GM18498 (cell line): ENCODE measurements around the gene APOB.

ENCODE experiments used
- ATAC-seq: cut with Tn5 transposase; IDR thresholded peaks from one replicate; pipeline ENCODE4 v1.9.1; 2021; ENCODE audit warnings: mild to moderate bottlenecking, moderate library complexity; ENCODE audit not compliant: unreplicated experiment

Gene APOB

DNA sequence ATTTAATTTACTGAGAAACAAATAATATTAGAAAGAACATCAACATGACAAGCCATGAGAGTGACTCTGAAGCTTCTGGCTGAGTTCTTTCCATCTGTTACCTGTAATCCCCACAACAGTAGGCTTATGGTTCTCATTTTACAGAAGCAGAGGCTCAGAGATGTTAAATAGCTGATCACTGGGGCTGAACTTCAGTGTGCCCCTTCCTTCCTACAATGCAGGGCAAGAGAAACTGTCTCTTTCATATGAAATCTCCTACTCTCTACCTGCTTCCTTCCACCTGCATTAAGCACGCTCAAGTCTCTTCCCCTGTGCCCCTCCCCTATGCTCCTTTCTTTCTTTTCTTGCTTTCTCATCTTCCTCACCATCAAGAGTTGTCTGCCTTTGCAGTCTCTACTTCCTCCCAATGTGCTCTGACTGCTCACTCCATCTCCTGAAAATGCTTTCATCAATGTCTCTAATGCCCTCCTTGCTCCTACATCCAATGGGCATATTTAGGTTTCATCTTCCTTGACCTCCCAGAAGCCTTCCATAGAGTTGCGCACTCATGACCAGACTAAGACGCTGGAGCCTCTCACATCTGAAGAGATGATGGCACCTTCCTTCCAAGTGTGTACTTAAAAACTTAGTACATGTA is 23.7 kb downstream of the APOB start:
- no peak for ATAC-seq

DNA sequence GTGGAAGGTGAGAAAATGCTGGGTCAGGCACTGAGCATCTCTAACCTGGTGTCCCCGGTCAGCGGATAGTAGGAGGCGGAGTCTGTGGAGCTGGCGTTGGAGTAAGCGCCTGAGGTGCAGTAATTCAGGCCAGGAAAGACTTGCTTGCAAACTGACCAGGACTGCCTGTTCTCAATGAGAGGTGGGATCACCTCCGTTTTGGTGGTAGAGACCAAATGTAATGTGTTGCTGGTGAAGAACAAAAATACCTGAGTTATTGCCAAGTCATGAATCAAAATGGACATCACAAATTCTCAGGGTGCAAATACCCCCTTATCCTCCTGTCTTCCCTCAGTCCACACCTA is 24.2 kb downstream of the APOB start:
- ATAC-seq = no peak

DNA sequence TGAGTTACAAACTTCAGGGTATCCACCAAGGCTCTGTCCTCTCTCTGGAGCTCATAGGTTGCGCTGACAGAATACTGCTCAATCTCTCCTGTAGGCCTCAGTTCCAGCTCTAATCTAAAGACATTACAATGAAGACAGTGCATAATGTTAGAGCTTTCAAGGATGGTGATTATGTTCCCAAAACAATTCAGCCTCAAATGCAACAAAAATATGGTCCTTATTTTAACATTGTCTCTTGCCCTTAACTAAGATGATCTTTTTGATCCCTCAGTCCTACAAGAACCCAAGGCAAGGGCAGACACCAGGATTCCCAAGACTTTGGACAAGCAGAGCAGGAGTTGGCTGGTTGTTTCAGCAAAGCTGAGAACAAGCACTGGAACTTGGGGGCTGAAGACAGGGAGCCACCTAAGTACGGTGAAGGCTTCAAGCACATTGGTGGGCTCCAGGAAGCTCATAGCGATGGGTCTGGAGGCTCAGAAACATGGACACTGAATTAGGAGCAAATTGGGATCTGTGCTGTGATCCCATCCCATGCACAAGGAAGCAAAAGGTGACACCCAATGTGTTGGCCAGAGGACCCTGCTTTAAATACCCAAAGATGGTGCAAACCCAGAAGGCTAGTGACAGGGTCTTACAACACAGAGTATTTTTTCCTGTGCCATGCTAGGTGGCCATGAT is 24.7 kb downstream of the APOB start:
- no peak for ATAC-seq

DNA sequence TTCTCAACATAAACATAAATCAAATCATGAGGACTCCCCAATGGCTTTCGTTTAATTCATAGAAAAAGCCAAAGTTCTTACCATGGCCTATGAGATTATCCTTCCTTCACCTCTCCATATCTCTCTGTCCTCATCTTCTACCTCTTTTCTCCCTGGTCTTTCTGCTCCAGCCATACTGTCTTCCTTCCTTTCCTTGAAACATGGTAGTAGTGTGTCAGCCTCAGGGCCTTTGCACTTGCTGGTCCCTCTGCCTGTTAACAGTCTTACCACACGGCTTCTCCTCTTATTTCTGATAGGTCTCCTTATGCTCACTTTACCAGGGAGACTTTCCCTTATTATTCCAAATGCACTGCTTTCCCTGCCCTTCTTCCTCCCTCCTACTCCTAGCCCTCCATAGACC is 25.6 kb downstream of the APOB start:
- no peak for ATAC-seq

DNA sequence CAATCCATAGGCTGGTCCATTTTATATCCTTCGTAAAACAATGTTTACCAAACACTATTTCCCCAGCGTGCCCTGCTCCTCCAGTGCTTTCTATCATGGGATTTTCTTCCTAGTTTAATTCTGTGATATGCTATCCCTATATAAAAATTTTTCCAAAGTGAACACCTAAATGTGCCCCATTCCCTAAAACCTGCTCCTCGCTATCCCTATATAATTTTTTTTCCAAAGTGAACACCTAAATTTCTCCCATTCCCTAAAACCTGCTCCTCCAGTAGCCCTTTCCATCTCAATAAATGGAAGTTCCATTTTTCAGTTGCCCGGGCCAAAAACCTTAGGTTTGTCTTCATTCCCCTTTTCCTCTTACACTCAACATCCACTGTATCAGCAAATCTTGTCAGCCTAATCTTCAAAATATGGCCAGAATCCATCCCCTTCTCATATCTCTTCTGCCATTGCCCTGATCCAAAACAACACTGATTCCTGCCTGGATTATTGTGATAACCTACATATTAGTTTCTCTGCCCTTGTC is 26.1 kb downstream of the APOB start:
- ATAC-seq = no peak

DNA sequence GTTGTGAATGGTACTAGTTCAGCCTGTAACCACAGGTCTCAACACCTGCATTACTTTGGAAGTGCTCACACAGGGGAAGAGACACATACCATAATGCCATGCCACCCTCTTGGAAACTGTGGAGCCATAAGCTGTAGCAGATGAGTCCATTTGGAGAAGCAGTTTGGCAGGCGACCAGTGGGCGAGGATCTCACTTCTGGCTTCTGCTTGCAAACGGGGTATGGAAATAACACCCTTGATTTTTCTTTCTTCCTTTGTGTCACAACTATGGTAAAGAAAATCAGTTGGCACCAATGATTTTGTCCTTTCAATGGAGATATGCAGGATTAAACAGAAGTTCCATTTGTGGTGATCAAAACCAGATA is 28.6 kb downstream of the APOB start:
- ATAC-seq = no peak

DNA sequence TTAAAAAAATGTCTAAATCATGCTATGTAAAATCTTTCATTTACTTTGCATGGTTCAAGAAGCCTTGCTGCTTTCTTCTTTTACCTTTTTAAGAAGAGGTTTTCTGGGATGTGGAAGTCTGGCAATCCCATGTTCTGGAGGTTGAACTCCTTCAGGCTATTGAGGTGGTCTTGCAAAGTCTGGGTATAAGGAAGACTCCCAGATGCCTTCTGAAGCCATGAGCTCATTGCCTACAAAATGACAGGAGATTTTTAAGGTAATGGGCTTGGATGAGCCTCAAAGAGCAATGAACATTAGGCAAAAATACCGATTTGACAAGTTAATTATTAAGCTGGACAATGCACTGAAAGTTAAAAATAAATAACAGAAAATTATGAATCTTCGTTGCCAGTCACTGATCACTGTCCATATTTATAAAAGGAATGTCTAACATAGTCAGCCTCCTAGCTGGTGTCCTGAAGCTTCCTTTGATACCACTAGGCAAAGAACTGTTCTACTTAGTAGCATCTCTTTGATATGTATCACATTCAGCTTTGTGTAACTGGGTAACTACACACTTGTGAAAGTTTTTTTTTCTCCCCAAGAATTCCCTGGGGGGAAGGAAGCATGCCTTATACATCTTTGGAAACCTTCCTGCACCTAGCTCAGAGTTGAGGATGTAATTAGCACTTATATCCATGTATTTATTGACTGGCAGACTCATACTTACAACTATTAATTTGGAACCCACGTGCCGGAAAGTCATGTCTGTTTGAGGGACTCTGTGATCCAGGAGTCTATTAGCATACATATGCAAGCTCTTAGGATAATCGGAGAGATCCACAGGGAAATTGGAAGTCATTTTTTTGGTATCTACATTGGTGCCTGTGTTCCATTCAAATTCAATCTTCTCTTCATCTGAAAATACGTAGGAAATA is 29.3 kb downstream of the APOB start:
- no peak for ATAC-seq

DNA sequence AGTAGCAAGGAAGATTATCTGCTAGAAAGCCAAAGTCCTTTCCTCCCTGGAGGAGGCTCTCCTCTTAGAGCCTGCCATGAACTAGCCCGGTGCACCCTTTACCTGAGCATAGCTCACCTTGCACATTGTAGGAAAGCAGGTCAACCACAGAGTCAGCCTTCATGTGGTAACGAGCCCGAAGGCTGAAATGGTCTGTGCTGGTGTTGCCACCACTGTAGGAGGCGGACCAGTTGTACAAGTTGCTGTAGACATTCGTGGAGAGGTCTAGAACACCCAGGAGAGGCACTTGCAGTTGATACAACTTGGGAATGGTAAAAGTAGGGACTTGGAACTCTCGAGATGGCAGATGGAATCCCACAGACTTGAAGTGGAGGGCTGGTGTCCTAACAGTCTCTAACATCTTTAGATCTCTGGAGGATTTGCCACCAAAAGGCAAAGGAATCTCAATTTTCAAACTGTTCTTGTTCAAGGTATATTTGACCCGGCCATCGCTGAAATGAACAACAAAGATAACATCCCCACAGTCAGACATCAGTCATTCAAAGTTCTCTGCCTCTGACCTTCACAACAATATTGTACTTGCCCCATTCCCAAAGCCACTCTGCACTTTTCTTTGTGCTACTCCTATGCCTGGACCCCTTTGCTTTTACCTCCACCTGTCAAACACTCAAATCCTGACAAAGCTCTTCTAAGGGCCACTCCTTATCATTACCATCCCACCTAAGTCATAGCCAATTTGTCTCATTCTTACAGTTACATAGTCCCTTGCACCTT is 30.6 kb downstream of the APOB start:
- ATAC-seq = no peak

DNA sequence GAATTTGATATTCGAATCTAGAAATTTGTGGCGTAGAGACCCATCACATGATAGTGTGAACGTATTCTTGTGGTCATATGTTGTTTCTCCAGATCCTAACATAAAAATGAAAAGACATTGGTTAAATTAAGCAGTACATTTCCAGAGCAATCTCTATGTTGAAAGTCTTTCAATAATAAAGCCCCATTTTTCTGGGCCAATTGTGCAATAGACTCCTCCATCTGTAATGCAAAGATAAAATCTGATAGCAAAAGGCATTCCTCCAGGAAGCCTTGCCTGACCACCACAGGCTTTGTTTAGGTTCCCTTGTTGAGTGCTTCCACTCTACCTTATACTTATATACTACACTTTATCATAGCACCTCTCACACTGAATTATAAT is 31.3 kb downstream of the APOB start:
- ATAC-seq = no peak

DNA sequence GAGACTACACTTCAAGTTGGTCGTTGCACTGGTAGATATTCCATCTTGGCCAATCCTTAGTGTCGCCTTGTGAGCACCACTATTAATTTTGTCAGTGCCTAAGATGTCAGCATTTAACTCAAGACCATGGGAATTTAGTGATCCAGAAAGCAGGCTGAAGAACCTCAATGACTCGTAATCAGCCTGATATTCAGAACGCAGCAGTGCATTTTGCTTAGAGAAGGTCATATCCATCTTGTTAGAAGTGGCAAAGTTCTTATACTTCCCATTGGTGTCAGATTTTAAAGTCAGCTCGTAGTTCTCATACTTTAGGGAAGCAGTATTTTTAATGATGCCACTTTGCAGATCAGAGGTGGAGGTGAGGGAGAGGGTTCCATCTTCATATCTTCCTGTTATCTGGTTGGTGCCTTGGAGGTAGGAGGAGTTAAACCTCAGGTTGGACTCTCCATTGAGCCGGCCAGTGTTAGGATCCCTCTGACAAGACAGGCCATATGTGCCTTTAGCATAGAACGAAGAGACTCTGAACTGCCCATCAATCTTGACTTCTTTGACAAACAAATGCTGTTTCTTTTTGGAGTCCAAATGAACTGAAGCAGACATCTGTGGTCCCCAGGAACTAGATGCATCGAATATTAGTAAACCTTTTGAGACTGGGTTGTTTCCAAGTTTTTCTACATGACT is 31.9 kb downstream of the APOB start:
- ATAC-seq = no peak

DNA sequence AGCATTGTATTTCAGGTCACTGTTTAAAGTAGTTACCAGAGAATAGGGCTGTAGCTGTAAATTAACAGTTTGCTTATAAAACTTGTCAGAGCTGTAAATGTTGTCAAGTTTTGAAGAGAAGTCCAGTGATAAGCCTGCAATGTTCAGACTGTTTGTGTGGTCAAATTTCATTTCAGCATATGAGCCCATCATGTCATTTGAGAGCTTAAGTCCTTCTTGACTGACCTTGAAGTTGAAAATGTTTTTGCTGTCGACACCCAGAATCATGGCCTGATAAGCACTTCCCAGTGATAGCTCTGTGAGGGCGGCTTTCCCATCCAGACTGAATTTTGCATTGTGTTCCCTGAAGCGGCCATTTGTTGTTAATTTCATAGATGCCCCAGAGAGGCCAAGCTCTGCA is 32.4 kb downstream of the APOB start:
- ATAC-seq = no peak

DNA sequence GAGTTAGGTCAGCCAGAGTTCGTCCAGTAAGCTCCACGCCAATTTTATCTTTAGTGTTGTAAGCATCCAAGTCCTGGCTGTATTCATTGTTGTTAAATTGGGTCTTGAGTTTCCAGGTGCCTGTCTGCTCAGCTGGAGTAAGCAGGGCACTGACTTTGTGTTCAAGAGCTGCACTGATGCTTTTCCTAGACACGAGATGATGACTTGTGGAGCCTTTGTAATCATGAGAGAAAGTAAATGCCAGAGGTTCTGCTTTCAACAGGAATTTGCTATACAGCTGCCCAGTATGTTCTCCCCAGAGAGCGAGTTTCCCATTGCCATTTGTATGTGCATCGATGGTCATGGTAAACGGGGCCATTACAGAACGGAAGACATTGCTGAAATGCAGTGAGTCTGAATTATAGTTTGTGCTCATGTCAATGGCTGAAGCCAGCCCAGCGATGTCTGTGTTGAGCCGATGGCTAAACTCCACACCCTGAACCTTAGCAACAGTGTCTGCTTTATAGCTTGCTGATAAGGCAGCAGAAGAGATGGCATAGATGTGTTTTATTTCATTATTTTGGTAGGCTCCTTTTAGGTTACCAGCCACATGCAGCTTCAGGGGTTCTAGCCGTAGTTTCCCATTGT is 32.9 kb downstream of the APOB start:
- ATAC-seq = no peak

DNA sequence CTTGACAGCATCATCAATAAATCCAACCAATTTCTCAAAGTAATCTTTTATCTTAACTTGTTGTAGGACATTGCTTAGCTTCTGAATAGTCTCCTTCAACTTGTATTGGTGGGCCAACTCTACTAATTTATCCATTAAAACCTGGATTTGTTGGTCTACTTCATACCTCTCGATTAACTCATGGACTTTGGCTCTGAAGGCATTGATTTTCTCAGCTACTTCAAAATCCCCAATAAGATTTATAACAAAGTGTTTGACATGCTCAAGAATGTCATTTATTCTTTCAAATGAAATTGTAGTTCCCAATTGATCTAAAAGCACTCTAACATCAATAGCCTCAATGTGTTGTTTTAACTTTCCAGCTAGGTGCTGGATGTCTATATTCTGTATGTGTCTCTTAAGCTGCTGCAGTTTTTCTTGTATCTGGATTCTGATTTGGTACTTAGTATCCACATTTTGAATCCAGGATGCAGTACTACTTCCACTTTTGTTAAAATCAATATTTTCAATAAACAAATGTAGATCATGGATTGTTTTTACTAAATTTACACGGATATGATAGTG is 34.1 kb downstream of the APOB start:
- no peak for ATAC-seq

DNA sequence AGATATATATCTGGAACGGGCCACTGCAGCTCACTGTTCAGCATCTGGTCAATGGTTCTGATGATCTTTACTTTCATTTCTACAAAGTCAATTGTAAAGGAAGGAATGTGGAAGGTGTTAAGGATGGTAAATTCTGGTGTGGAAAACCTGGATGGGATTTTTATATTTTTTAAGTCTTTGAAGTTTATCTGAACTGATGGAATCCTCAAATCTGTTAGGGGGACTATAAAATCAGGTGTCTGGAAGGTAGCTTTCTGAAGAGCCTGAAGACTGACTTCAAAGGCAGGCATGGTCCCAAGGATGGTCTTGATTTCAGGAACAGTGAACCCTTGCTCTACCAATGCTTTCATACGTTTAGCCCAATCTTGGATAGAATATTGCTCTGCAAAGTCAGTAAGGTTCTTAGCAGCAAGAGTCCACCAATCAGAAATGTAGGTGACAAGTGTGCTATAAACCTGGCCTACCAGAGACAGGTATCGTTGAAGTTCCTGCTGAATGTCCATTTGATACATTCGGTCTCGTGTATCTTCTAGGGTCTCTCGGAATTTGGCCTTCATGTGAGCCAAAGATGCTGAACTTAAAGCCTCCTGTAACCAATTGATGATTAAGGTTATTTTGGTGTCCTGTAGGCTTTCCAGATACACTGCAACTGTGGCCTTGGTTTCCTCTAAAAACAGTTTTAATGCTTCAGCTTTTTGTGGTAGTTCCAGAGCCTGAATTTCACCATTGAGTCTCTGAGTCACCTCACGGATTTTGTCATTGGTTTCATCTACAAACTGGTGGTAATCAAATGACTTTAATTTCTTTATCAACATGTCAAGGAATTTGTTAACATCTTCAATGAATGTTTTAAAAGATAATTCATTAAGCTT is 34.8 kb downstream of the APOB start:
- no peak for ATAC-seq

DNA sequence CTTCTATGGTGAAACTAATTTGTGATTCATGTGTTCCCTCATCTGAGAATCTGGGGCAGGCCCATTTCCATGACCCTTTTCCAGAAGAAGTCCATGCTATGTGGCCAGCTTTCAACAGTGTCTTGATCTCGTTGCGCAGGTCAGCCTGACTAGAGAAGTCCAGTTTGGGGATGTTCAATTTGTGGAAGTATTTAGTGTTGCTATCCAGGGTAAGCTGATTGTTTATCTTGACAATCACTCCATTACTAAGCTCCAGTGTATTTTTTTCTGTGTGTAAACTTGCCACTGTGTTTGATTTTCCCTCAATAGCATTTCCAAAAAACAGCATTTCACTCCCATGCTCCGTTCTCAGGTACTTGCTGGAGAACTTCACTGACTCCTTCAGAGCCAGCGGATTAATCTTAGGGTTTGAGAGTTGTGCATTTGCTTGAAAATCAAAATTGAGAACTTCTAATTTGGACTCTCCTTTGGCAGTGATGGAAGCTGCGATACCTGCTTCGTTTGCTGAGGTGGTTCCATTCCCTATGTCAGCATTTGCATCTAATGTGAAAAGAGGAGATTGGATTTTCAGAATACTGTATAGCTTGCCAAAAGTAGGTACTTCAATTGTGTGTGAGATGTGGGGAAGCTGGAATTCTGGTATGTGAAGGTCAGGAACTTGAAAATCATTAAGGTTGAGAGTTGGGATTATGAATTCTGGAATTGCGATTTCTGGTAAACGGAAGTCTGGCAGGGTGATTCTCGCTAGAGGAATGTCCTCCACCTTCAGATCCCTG is 35.7 kb downstream of the APOB start:
- no peak for ATAC-seq

DNA sequence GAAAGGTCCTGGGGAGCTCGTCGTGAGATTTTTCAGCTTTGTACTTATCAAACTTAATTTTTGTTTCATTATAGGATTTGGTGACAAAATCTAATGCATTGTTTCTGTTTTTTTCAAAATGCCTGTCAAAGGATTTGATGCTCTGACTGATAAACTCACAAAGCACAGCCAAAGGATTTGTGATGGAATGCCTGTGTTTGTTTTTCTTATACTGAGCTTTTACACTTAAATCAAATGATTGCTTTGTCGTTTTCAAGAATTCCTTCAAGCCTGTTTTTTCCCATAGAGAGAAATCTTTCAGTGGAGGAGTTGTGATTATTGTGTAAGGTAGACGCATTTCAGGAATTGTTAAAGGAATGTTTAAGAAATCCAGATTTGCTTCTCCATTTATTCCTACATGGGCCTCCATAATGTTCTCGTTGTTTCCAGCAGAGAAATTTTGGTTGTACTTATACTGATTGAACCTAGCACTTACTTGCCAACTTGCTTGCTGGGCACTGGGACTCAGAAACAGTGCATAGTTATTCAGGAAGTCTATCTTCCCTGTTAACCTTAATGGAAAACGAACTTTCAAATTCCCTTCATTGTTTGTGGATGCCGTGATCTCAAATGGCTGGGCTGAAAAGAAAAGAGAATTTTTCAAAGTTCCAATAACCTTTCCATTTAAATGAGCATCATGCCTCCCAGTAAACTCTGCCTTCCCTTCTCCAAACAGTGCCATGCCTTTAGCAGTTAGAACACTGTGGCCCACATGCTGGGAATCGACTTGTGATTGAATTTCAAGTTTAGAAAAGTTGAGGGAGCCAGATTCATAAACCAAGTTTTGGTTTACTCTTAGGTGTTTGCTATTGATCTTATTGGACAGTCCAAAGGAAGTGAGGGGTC is 36.5 kb downstream of the APOB start:
- ATAC-seq = no peak
